ENCODE data around the gene SAMD9. TPM values are rescaled to one million over a fixed set of nuclear protein-coding genes. Genes with fewer than 3 reads are reported as not detected.
"Not testable (repeated sequence)": the region's sequence is repeated elsewhere in the genome, so short reads cannot be mapped to it uniquely, and the experiment has no call there.

The SAMD9 gene
- total RNA-seq, 1 donor from 2014 or later = 1.6 TPM

- DNase-seq (ENCODE audit: low spot score in 2 of 2) (no peak), FAIRE-seq (no peak)
These were observed 3.1 kb upstream of the SAMD9 start for GRCh38 chr7:93120592-93121549.

GRCh38 chr7:93119191-93119905 is 1.6 kb upstream of the SAMD9 start:
- FAIRE-seq = no peak
- no peak for DNase-seq (ENCODE audit: low spot score in 2 of 2)

GRCh38 chr7:93117327-93117726 is 452 bp downstream of the SAMD9 start:
- no peak for DNase-seq (ENCODE audit: low spot score in 2 of 2)
- FAIRE-seq = no peak

- no peak for FAIRE-seq
These were observed 2.0 kb downstream of the SAMD9 start for GRCh38 chr7:93115796-93116195.

GRCh38 chr7:93108003-93108402 is 9.8 kb downstream of the SAMD9 start:
- no peak for DNase-seq (ENCODE audit: low spot score in 2 of 2)
- FAIRE-seq = no peak

More at GRCh38 chr7:93115796-93116195, 2.0 kb downstream of the SAMD9 start:
- DNase-seq (ENCODE audit: low spot score in 2 of 2) = no peak

- DNase-seq (ENCODE audit: low spot score in 2 of 2) (no peak), FAIRE-seq (no peak)
These were observed 20.4 kb downstream of the SAMD9 start for GRCh38 chr7:93097388-93097787.

- FAIRE-seq (no peak), DNase-seq (ENCODE audit: low spot score in 2 of 2) (no peak)
These were observed 24.9 kb downstream of the SAMD9 start for GRCh38 chr7:93092757-93093370.

GRCh38 chr7:93073357-93073756 is 44.4 kb downstream of the SAMD9 start:
- FAIRE-seq; DNase-seq (ENCODE audit: low spot score in 2 of 2): not testable (repeated sequence)

GRCh38 chr7:93062599-93062998 is 55.2 kb downstream of the SAMD9 start:
- no peak for FAIRE-seq
- DNase-seq (ENCODE audit: low spot score in 2 of 2) = no peak

- no peak for DNase-seq (ENCODE audit: low spot score in 2 of 2)
- no peak for FAIRE-seq
These were observed 56.9 kb downstream of the SAMD9 start for GRCh38 chr7:93060865-93061264.

GRCh38 chr7:93060025-93060424 is 57.8 kb downstream of the SAMD9 start:
- DNase-seq (ENCODE audit: low spot score in 2 of 2) (no peak), FAIRE-seq (no peak)

- not testable (repeated sequence) for DNase-seq (ENCODE audit: low spot score in 2 of 2); FAIRE-seq
These were observed 61.2 kb downstream of the SAMD9 start for GRCh38 chr7:93056621-93057020.

- peak in 1 of 2 donors; percentile 43 for DNase-seq (ENCODE audit: low spot score in 2 of 2)
- peak; percentile 97 for FAIRE-seq
These were observed 62.2 kb downstream of the SAMD9 start for GRCh38 chr7:93055543-93056107.

GRCh38 chr7:93054975-93055374 is 62.8 kb downstream of the SAMD9 start:
- FAIRE-seq (no peak), DNase-seq (ENCODE audit: low spot score in 2 of 2) (no peak)

GRCh38 chr7:93053949-93054943 is 63.5 kb downstream of the SAMD9 start:
- FAIRE-seq = no peak
- DNase-seq (ENCODE audit: low spot score in 2 of 2) = no peak

- no peak for FAIRE-seq
These were observed 64.4 kb downstream of the SAMD9 start for GRCh38 chr7:93053209-93053948.

GRCh38 chr7:93051660-93052059 is 66.1 kb downstream of the SAMD9 start:
- DNase-seq (ENCODE audit: low spot score in 2 of 2) (no peak), FAIRE-seq (no peak)

More at GRCh38 chr7:93053209-93053948, 64.4 kb downstream of the SAMD9 start:
- no peak for DNase-seq (ENCODE audit: low spot score in 2 of 2)
